Upper lobe of right lung (tissue), 1 donor: ENCODE results near the gene MYL7. TPM values are rescaled to one million over a fixed set of nuclear protein-coding genes. Genes with fewer than 3 reads are reported as not detected.

Experiments used
- ATAC-seq: fragments of 200-7000 bp; cut with Tn5 transposase; one replicate; pipeline ENCODE4 v1.9.1; 2020; ENCODE audit warnings: mild to moderate bottlenecking, moderate library complexity
- DNase-seq: peaks from one replicate; pipeline ENCODE4 v3.0.0-alpha.2; 2020
- H3K27ac ChIP-seq: fragments of 200-600 bp; one replicate; pipeline ENCODE4 v1.8.0; 2022
- H3K27me3 ChIP-seq: fragments of 200-600 bp; one replicate; pipeline ENCODE4 v1.8.0; 2022; ENCODE audit warnings: mild to moderate bottlenecking
- H3K36me3 ChIP-seq: fragments of 200-600 bp; one replicate; pipeline ENCODE4 v1.8.0; 2022
- H3K4me1 ChIP-seq: fragments of 200-600 bp; one replicate; pipeline ENCODE4 v1.8.0; 2022
- H3K4me3 ChIP-seq: fragments of 200-600 bp; one replicate; pipeline ENCODE4 v1.8.0; 2022; ENCODE audit warnings: mild to moderate bottlenecking
- H3K9me3 ChIP-seq: fragments of 200-600 bp; one replicate; pipeline ENCODE4 v1.8.0; 2022
- intact Hi-C: fragments of 100-400 bp; cut with DNase I; formaldehyde crosslinking; loops from one replicate; pipeline ENCODE4 v1.11.0; 2022
- total RNA-seq: library from RNA; stranded (reverse); fragmentation: NEBNext Ultra II Directional; extraction: Animal tissue kit (Norgen Biotek cat#: 25700); gene quantifications from one replicate; pipeline ENCODE4 v1.2.1, GENCODE V29; 2021
- TF ChIP-seq, protein P1 (sequence below): fragments of 200-600 bp; IDR thresholded peaks from one replicate; pipeline ENCODE4 v1.8.0; 2022; ENCODE audit warnings: antibody characterized with exemption
- donor health status: DM: no; HTN: yes; CAD: no; lungs with severe emphysema.

MYL7 gene
- total RNA-seq, 1 donor from 2014 or later, result 3.1 TPM

DNA sequence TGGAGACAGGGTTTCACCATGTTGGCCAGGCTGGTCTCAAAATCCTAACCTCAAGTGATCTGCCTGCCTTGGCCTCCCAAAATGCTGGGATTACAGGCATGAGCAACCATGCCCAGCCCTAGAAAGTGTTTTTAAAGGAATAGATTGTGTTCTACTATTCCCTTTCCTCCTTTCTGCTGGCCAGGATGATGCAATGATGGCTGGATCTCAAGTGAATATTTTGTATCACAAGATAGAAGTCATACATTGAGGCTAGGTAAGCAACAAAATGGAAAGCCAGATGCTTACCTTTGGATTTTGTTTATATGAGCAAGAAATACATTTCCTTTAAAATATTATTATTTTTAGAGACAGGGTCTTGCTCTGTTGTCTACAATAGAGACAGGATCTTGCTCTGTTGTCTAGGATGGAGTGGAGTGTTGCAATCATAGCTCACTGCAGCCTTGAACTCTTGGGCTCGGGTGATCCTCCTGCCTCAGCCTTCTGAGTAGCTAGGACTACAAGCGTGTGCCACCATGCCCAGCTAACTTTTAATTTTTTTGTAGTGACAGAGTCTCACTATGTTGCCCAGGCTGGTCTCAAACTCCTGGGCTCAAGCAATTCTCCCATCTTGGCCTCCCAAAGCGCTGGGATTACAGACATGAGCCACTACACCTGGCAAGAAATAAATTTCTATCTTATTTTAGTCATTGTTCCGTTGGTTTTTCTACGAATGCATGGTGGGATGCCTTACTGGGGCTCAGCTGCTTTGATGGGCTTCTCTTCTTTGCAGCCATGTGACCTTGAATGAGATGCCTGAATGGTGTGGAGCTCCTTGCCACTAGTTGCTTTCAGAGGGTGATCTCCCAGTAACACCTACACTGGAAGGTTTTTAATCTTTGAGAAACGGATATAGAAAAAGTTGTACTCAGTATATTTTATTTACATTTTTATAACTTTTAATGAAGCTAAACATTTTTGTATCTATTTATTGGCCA is 42.8 kb downstream of the MYL7 start:
- no peaks in the 10 kb centered on the region for H3K9me3 ChIP-seq
- TF ChIP-seq, protein P1, sequence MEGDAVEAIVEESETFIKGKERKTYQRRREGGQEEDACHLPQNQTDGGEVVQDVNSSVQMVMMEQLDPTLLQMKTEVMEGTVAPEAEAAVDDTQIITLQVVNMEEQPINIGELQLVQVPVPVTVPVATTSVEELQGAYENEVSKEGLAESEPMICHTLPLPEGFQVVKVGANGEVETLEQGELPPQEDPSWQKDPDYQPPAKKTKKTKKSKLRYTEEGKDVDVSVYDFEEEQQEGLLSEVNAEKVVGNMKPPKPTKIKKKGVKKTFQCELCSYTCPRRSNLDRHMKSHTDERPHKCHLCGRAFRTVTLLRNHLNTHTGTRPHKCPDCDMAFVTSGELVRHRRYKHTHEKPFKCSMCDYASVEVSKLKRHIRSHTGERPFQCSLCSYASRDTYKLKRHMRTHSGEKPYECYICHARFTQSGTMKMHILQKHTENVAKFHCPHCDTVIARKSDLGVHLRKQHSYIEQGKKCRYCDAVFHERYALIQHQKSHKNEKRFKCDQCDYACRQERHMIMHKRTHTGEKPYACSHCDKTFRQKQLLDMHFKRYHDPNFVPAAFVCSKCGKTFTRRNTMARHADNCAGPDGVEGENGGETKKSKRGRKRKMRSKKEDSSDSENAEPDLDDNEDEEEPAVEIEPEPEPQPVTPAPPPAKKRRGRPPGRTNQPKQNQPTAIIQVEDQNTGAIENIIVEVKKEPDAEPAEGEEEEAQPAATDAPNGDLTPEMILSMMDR, result no peak
- peaks cover 3% of the 10 kb centered on the region for H3K4me1 ChIP-seq
- intact Hi-C loops, result no loop called here
- H3K4me3 ChIP-seq, result no peak overlapping the region
- H3K27ac ChIP-seq, result no peak overlapping the region
- DNase-seq (no peak), ATAC-seq (no peak)
- no peaks in the 10 kb centered on the region for H3K36me3 ChIP-seq
- H3K27me3 ChIP-seq, result no peaks in the 10 kb centered on the region

DNA sequence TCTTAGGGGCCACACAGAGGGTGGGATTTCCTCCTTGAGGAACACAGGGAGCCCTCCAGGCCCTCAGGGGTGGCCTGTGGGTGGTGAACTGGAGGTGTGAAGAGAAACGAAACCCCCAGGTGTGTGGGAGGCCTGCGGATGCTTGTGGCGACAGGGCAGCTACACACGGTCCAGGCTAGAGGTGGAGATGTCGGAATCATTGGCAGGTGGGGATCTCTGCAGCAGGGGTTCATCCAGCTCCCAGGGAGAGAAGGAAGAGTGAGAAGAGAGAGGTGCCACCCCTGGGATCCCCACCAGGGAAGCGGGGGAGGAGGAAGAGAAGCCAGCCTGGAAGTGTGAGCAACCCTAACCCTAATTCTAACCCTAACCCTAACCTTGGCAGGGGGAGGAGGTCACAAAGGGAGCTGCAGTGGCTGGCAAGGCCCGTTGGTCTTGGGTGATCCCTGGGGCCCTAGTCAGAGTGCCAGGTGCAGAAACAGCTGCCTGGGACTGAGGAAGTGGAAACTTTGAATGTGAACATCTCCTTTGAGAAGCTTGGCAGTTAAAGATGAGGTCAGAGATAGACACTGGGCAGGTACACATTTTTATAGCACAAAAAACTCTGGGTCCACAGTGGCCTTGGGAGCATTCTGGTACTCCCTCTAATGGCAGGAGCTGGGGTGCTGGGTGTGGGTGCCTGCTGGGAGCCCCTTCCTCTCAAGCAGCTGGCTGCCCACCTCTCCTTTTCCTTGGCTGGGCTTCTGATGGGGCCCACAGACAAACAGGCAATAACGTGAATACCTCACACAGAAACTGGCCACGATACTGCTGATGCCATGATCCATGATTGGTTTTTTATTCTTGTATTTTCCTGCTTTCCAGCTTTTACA is 43.8 kb downstream of the MYL7 start:
- H3K4me3 ChIP-seq, result no peak overlapping the region
- no peak for ATAC-seq
- no peaks in the 10 kb centered on the region for H3K27me3 ChIP-seq
- intact Hi-C loops, result no loop called here
- H3K9me3 ChIP-seq, result no peaks in the 10 kb centered on the region
- no peaks in the 10 kb centered on the region for H3K4me1 ChIP-seq
- DNase-seq, result no peak
- H3K27ac ChIP-seq, result no peak overlapping the region
- H3K36me3 ChIP-seq, result no peaks in the 10 kb centered on the region
- TF ChIP-seq, protein P1, result no peak

DNA sequence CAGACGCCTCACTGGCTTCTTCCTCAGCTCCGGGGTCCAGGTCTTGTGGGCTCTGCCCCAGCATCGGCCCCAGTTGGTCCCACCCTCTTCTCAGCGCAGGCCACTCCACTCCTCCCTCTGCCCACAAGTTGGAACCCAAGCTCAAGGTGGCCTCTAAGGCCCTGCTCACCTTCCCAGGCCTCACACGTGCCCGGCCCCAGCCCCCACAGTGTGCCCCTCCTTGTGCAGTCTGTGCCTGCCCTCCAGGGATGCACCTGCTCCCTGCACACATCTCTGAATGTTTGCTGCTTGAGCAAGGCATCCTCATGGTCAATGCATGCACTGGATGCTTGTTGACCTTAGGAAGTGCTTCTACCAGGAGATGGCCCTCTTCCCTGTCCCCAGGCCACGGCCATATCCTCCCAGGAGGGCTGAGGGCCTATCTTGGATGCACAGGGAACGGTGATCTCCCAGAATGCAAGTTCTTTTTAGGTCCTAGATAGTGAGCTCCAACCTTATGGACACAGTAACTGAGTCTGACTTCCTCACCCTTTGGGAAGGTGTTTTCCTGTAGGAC is 44.7 kb downstream of the MYL7 start:
- no peaks in the 10 kb centered on the region for H3K9me3 ChIP-seq
- H3K4me1 ChIP-seq, result no peaks in the 10 kb centered on the region
- intact Hi-C loops, result no loop called here
- no peak overlapping the region for H3K27ac ChIP-seq
- H3K4me3 ChIP-seq, result no peak overlapping the region
- DNase-seq (no peak), ATAC-seq (peak; percentile 9)
- no peaks in the 10 kb centered on the region for H3K36me3 ChIP-seq
- TF ChIP-seq, protein P1, result no peak
- H3K27me3 ChIP-seq, result no peaks in the 10 kb centered on the region

DNA sequence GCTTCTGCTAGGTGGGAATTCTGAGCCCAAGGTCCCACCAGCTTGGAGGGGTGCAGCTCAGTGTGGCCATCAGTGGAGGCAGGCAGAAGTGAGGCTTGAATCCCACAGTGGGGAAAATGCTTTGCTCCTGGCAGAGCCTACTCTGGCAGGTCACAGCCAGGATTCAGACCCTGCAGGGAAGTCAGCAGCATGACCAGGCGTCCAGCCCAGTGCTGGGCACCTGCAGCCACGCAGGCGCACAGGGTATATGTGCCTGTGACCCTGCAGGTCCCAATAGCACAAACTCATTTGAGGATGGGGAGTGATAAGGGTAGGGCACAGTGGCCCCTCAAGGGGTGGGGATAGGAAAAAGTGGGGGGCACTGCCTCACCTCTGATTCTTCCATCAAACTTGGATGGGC is 45.4 kb downstream of the MYL7 start:
- intact Hi-C loops, result no loop called here
- TF ChIP-seq, protein P1, result no peak
- no peak overlapping the region for H3K27ac ChIP-seq
- ATAC-seq, result no peak
- no peak for DNase-seq
- H3K27me3 ChIP-seq, result no peaks in the 10 kb centered on the region
- no peaks in the 10 kb centered on the region for H3K36me3 ChIP-seq
- no peaks in the 10 kb centered on the region for H3K4me1 ChIP-seq
- no peaks in the 10 kb centered on the region for H3K9me3 ChIP-seq
- no peak overlapping the region for H3K4me3 ChIP-seq

DNA sequence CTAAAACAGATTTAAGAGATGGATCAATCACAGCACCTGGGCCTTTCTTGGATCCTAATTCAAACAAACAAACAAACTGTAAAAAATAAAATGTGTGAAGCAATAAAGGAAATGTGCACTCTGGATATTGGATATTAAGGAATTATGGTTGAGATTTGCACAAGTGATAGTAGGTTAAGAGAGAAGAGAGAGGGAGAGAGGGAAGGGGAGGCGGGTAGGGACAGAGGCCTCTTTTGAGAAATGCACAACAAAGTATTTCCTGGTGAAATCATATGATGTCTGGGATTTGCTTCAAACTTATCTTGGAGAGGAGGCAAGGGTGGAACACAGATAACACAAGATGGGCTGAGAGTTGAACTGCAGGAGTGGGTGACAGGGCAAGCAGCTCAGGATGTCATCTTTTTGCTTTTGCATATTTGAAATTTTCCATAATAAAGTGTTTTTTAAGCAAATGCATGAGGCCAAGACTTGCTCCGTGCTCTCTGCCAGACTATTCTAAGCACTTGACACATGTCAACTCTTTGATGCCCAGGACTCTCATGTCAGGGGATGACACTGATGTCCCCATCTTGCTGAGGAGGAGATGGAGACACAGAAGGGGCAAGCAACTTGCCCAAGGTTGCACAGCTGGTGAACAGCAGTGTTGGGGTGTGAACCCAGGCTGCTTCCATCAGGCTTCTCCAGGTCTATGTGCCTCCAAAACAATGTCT is 46.1 kb downstream of the MYL7 start:
- DNase-seq, result no peak
- Histone ChIP-seq H3K4me3 (no peak overlapping the region), H3K4me1 (no peaks in the 10 kb centered on the region)

More for the DNA sequence above, 46.1 kb downstream of the MYL7 start:
- H3K27ac ChIP-seq, result no peak overlapping the region
- TF ChIP-seq, protein P1, result no peak
- intact Hi-C loops, result no loop called here
- ATAC-seq, result no peak
- H3K36me3 ChIP-seq, result no peaks in the 10 kb centered on the region
- no peaks in the 10 kb centered on the region for H3K27me3 ChIP-seq
- H3K9me3 ChIP-seq, result no peaks in the 10 kb centered on the region
